ENCODE measurements around the gene IL4I1. TPM values are rescaled to one million over a fixed set of nuclear protein-coding genes. Genes with fewer than 3 reads are reported as not detected.

The IL4I1 gene
- total RNA-seq, 1 experiment from 2014 or later = 0.61 TPM

GRCh38 chr19:49844138-49845095, 52.3 kb downstream of the IL4I1 start:
- Histone ChIP-seq H3K18ac (ENCODE audit: insufficient read length, low read depth, low read length) (no peak overlapping the region), H2AFZ (ENCODE audit: low read length) (no peak overlapping the region), H3K9me3 (ENCODE audit: control insufficient read depth, low read depth, low read length) (no peaks in the 10 kb centered on the region), H2BK12ac (ENCODE audit: insufficient read length, low read depth, low read length) (no peak overlapping the region), H2BK120ac (ENCODE audit: low read depth, low read length, poor library complexity, severe bottlenecking) (no peak overlapping the region), H3K4ac (ENCODE audit: low read depth, low read length) (no peak overlapping the region), H3K79me1 (ENCODE audit: insufficient read depth, low read depth, low read length, poor library complexity, severe bottlenecking) (no peaks in the 10 kb centered on the region), H3K79me2 (ENCODE audit: insufficient read depth, low read length) (no peaks in the 10 kb centered on the region), H2BK15ac (ENCODE audit: low read depth, low read length) (no peak overlapping the region), H2AK5ac (ENCODE audit: insufficient read length, low read length) (no peak overlapping the region), H3K56ac (ENCODE audit: insufficient read length, low read depth, low read length) (no peak overlapping the region), H3K9ac (ENCODE audit: extremely low read depth, insufficient read length, low read length) (no peak overlapping the region), H3T11ph (ENCODE audit: low read length) (no peak overlapping the region), H2BK20ac (ENCODE audit: low read depth, low read length, poor library complexity, severe bottlenecking) (no peak overlapping the region), H3K27ac (ENCODE audit: insufficient read length, low read depth, low read length) (no peak overlapping the region), H3K23ac (ENCODE audit: insufficient read length, low read depth, low read length) (no peak overlapping the region), H4K8ac (replicated peaks; ENCODE audit: insufficient read length, low read depth, low read length) (no peak overlapping the region), H4K5ac (ENCODE audit: insufficient read length, low read depth, low read length) (no peak overlapping the region), H2BK5ac (ENCODE audit: insufficient read length, low read length) (no peak overlapping the region), H3K14ac (ENCODE audit: insufficient read depth, low read length) (peak overlapping the region; percentile 75; the same call in 1 of the 2 replicates), H3K4me1 (ENCODE audit: insufficient read depth, low read length) (no peaks in the 10 kb centered on the region), H4K91ac (ENCODE audit: insufficient read length, low read depth, low read length) (no peak overlapping the region), H4K20me1 (ENCODE audit: control insufficient read depth, insufficient read depth, insufficient read length) (no peaks in the 10 kb centered on the region), H3K23me2 (ENCODE audit: insufficient read length, low read depth, low read length, poor library complexity, severe bottlenecking) (no peaks in the 10 kb centered on the region), H3K27me3 (ENCODE audit: insufficient read depth, low read length) (no peaks in the 10 kb centered on the region), H3K4me2 (ENCODE audit: insufficient read depth, insufficient read length, low read length) (no peak overlapping the region)
- TF ChIP-seq CTCF (conservative IDR thresholded peaks at IDR 0.05) = no peak
- Mint-ChIP-seq H3K36me3 (ENCODE audit: insufficient read depth in 1 of 3, low read depth in 3 of 3) (peaks cover 11 to 26% (median 20%) of the 10 kb centered on the region in 3 experiments), H3K4me3 (no peak overlapping the region), H3K27me3 (ENCODE audit: low read depth) (peaks cover 1% of the 10 kb centered on the region), H3K4me1 (peaks cover 3 to 5% of the 10 kb centered on the region in 2 experiments; a peak in 2 of 4 replicates), H3K27ac (peak overlapping the region in 1 of 3 experiments; percentile 15; a peak in 1 of 7 replicates), H3K9me3 (peaks cover 0 to 4% of the 10 kb centered on the region in 2 experiments; a peak in 1 of 5 replicates)
- no CpG with 5 or more reads among the region's 18 CpGs for WGBS (ENCODE audit: extremely low coverage, insufficient read length, low lambda C conversion rate)
- no peak for DNase-seq

All from H9 (cell line).